SW 1271 (cell line): ENCODE measurements around the gene FAM181A.
A peak's percentile ranks its signal among the peaks of the same experiment; 100 is the strongest.

ENCODE experiments used
- DNase-seq, 2 experiments: peaks; one replicate each; lab custom pipeline; 2025; lab: John Stamatoyannopoulos, UW

The FAM181A gene

GRCh38 chr14:93929048-93929535 is 1.9 kb downstream of the FAM181A start:
- DNase-seq, result no peak

GRCh38 chr14:93929657-93930056 is 2.5 kb downstream of the FAM181A start:
- no peak for DNase-seq

GRCh38 chr14:93930296-93930988 is 3.3 kb downstream of the FAM181A start:
- no peak for DNase-seq

- DNase-seq, result no peak
Measured at GRCh38 chr14:93930989-93931307, 3.8 kb downstream of the FAM181A start.

- no peak for DNase-seq
Measured at GRCh38 chr14:93932642-93933041, 5.5 kb downstream of the FAM181A start.

GRCh38 chr14:93935213-93935612 is 8.1 kb downstream of the FAM181A start:
- DNase-seq, result no peak

- DNase-seq, result peak in 1 of 2 experiments; percentile 65
Measured at GRCh38 chr14:93936245-93936644, 9.1 kb downstream of the FAM181A start.

GRCh38 chr14:93936926-93937325 is 9.8 kb downstream of the FAM181A start:
- DNase-seq, result no peak

- DNase-seq, result no peak
Measured at GRCh38 chr14:93937519-93937918, 10.4 kb downstream of the FAM181A start.

GRCh38 chr14:93938751-93939303 is 11.7 kb downstream of the FAM181A start:
- DNase-seq, result no peak

GRCh38 chr14:93939304-93940229 is 12.4 kb downstream of the FAM181A start:
- DNase-seq, result peak; percentile 23 to 68

- no peak for DNase-seq
Measured at GRCh38 chr14:93940437-93940836, 13.3 kb downstream of the FAM181A start.

- DNase-seq, result peak in 1 of 2 experiments; percentile 74
Measured at GRCh38 chr14:93941293-93941910, 14.3 kb downstream of the FAM181A start.

GRCh38 chr14:93943052-93943451 is 15.9 kb downstream of the FAM181A start:
- peak in 1 of 2 experiments; percentile 17 for DNase-seq

GRCh38 chr14:93943930-93944329 is 16.8 kb downstream of the FAM181A start:
- DNase-seq, result no peak

- no peak for DNase-seq
Measured at GRCh38 chr14:93944348-93945069, 17.4 kb downstream of the FAM181A start.

- no peak for DNase-seq
Measured at GRCh38 chr14:93945070-93945399, 17.9 kb downstream of the FAM181A start.

- DNase-seq, result peak in 1 of 2 experiments; percentile 57
Measured at GRCh38 chr14:93946104-93946503, 19.0 kb downstream of the FAM181A start.

GRCh38 chr14:93946541-93947090 is 19.5 kb downstream of the FAM181A start:
- peak in 1 of 2 experiments; percentile 42 for DNase-seq

GRCh38 chr14:93947282-93947681 is 20.1 kb downstream of the FAM181A start:
- DNase-seq, result no peak

- DNase-seq, result no peak
Measured at GRCh38 chr14:93949511-93950075, 22.4 kb downstream of the FAM181A start.
